Fibroblast of lung (primary cell): Measurements from ENCODE around the gene MXD1. TPM values are rescaled to one million over a fixed set of nuclear protein-coding genes. Genes with fewer than 3 reads are reported as not detected.

Experiments used
- DNase-seq, 2 donors: peaks; one replicate each; pipeline versions ENCODE4 v3.0.0 to v3.0.0-alpha.2; 2010; ENCODE audit warnings: low read depth in 2 of 2
- H2AFZ ChIP-seq: 2 replicates; pipeline ENCODE4 v1.5.1; 2012; ENCODE audit warnings: low read length, control low read depth, inconsistent platforms
- H3K27ac ChIP-seq: 2 replicates; pipeline ENCODE4 v1.5.1; 2011; ENCODE audit warnings: low read length, control low read depth; ENCODE audit not compliant: insufficient read depth
- H3K27me3 ChIP-seq: 2 replicates; pipeline ENCODE4 v1.5.1; 2011; ENCODE audit warnings: mild to moderate bottlenecking, low read length; ENCODE audit not compliant: control insufficient read depth, insufficient read depth
- H3K36me3 ChIP-seq: 2 replicates; pipeline ENCODE4 v1.5.1; 2011; ENCODE audit warnings: low read length; ENCODE audit not compliant: control insufficient read depth, insufficient read depth
- H3K4me1 ChIP-seq: 2 replicates; pipeline ENCODE4 v1.5.1; 2011; ENCODE audit warnings: low read length; ENCODE audit not compliant: control insufficient read depth, insufficient read depth; ENCODE audit errors: extremely low read depth
- H3K4me2 ChIP-seq: 2 replicates; pipeline ENCODE4 v1.5.1; 2011; ENCODE audit warnings: low read length, control low read depth; ENCODE audit not compliant: insufficient read depth; ENCODE audit errors: extremely low read depth
- H3K4me3 ChIP-seq, 4 experiments: fragments of 200-600 bp in 1 of 4; sonication (generic) in 1 of 4; replicated peaks in 1 of 4; 2 replicates each; pipeline ENCODE4 v1.5.1; 2011 to 2016; ENCODE audit warnings: low read length in 4 of 4, low read depth in 3 of 4, mild to moderate bottlenecking in 3 of 4, control low read depth in 2 of 4, inconsistent platforms in 1 of 4, mixed read lengths in 1 of 4; ENCODE audit not compliant: insufficient read depth in 1 of 4; ENCODE audit errors: control extremely low read depth in 1 of 4
- H3K79me2 ChIP-seq: 2 replicates; pipeline ENCODE4 v1.5.1; 2012; ENCODE audit warnings: mild to moderate bottlenecking, low read length, inconsistent platforms; ENCODE audit not compliant: control insufficient read depth, insufficient read depth
- H3K9ac ChIP-seq: 2 replicates; pipeline ENCODE4 v1.5.1; 2011; ENCODE audit warnings: mild to moderate bottlenecking, low read length, control low read depth; ENCODE audit not compliant: insufficient read depth
- H3K9me3 ChIP-seq: 2 replicates; pipeline ENCODE4 v1.5.1; 2012; ENCODE audit warnings: low read depth, low read length; ENCODE audit not compliant: control insufficient read depth, insufficient read depth
- H4K20me1 ChIP-seq: 2 replicates; pipeline ENCODE4 v1.5.1; 2011; ENCODE audit warnings: low read length; ENCODE audit not compliant: control insufficient read depth, insufficient read depth; ENCODE audit errors: extremely low read depth
- EZH2 ChIP-seq: IDR thresholded peaks from 2 replicates; pipeline ENCODE4 v1.5.1; 2012; ENCODE audit warnings: low read length, control low read depth, mild to moderate bottlenecking; ENCODE audit errors: missing control alignments
- polyA plus RNA-seq, 2 donors: library from polyadenylated mRNA; depleted of rRNA in 1 of 2; stranded (reverse) in 1 of 2; unstranded in 1 of 2; fragments of >200 nt; gene quantifications; 2 replicates each; pipeline ENCODE4 v1.2.1, GENCODE V29; 2011 to 2012; ENCODE audit warnings: missing spikeins in 1 of 2
- total RNA-seq: library from RNA; depleted of rRNA; stranded (reverse); fragments of >200 nt; gene quantifications from 2 replicates; pipeline ENCODE4 v1.2.1, GENCODE V29; 2014
- TF ChIP-seq, protein P1 (sequence below), 2 donors: IDR thresholded peaks in 1 of 2; conservative IDR thresholded peaks in 1 of 2; 1 replicate in 1 of 2; 2 replicates in 1 of 2; pipeline ENCODE4 v1.5.1; 2011 to 2012; ENCODE audit warnings: low read length in 2 of 2, control low read depth in 1 of 2, inconsistent platforms in 1 of 2, low read depth in 1 of 2, mild to moderate bottlenecking in 1 of 2

Gene MXD1
- total and polyA plus RNA-seq, 2 donors (not counting 1 experiment from before 2014, with no cell fraction given) = 5.4 to 8.4 TPM

DNA sequence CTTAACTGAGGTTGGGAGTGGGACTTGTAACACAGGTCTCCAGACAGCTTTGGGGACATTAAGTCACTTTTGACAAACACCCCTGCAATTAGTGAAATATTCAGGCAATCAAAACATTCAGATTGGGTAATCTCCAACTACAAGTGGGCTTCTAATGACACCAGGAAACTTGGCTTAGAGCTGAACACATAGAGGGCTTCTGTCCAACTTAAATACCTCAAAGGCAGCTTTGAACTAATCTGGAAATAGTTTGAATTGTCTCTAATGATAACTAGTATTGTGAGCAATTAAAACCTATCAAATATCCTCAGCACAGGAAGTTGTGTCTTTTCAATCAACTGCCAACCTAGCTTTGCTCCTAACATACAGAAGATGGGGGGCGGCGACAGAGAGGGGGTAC, 51.6 kb downstream of the MXD1 start:
- no peak for TF ChIP-seq EZH2
- TF ChIP-seq, protein P1, sequence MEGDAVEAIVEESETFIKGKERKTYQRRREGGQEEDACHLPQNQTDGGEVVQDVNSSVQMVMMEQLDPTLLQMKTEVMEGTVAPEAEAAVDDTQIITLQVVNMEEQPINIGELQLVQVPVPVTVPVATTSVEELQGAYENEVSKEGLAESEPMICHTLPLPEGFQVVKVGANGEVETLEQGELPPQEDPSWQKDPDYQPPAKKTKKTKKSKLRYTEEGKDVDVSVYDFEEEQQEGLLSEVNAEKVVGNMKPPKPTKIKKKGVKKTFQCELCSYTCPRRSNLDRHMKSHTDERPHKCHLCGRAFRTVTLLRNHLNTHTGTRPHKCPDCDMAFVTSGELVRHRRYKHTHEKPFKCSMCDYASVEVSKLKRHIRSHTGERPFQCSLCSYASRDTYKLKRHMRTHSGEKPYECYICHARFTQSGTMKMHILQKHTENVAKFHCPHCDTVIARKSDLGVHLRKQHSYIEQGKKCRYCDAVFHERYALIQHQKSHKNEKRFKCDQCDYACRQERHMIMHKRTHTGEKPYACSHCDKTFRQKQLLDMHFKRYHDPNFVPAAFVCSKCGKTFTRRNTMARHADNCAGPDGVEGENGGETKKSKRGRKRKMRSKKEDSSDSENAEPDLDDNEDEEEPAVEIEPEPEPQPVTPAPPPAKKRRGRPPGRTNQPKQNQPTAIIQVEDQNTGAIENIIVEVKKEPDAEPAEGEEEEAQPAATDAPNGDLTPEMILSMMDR (conservative IDR thresholded peaks at IDR 0.05 in 1 of 2, IDR thresholded peaks at IDR 0.05 in 1 of 2; ENCODE audit: low read depth in 1 of 2, low read length in 2 of 2) = no peak
- H3K36me3 ChIP-seq = no peaks in the 10 kb centered on the region
- H3K27me3 ChIP-seq = peaks cover 8% of the 10 kb centered on the region
- H4K20me1 ChIP-seq = no peaks in the 10 kb centered on the region
- DNase-seq = peak in 1 of 2 donors; percentile 47
- H3K4me3 ChIP-seq = no peak overlapping the region
- no peak overlapping the region for H3K27ac ChIP-seq
- no peak overlapping the region for H3K9ac ChIP-seq
- H2AFZ ChIP-seq = no peak overlapping the region
- H3K4me1 ChIP-seq = no peaks in the 10 kb centered on the region
- no peak overlapping the region for H3K4me2 ChIP-seq
- no peaks in the 10 kb centered on the region for H3K79me2 ChIP-seq
- H3K9me3 ChIP-seq = no peaks in the 10 kb centered on the region

DNA sequence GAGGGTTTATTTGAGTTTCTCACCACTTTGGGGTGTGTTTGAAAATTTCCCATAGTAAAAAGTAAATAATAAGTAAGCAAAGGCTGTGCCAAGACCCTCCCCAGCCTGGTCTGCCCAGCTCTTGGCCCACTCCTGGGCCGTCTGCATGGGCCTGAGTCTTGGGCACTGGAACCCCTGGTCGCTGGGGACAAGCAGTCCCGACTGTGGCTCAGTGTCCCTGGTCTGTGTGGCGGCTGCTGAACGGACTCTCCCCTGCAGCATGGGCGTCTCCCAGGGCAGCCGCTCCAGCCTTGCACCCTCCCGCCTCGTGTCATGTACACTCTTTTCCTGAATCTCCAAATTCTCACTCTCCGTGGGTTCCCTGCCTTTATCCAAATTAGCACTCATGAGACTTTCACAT, 53.7 kb downstream of the MXD1 start:
- no peak overlapping the region for H3K9ac ChIP-seq
- H3K9me3 ChIP-seq = no peaks in the 10 kb centered on the region
- DNase-seq = no peak
- no peak overlapping the region for H3K4me3 ChIP-seq
- no peaks in the 10 kb centered on the region for H3K36me3 ChIP-seq
- H3K4me1 ChIP-seq = no peaks in the 10 kb centered on the region
- H3K4me2 ChIP-seq = no peak overlapping the region
- H3K27me3 ChIP-seq = peaks cover 8% of the 10 kb centered on the region
- H4K20me1 ChIP-seq = no peaks in the 10 kb centered on the region
- TF ChIP-seq EZH2 = no peak
- TF ChIP-seq, protein P1 (conservative IDR thresholded peaks at IDR 0.05 in 1 of 2, IDR thresholded peaks at IDR 0.05 in 1 of 2; ENCODE audit: low read depth in 1 of 2, low read length in 2 of 2) = no peak
- no peaks in the 10 kb centered on the region for H3K79me2 ChIP-seq
- H3K27ac ChIP-seq = no peak overlapping the region
- no peak overlapping the region for H2AFZ ChIP-seq

DNA sequence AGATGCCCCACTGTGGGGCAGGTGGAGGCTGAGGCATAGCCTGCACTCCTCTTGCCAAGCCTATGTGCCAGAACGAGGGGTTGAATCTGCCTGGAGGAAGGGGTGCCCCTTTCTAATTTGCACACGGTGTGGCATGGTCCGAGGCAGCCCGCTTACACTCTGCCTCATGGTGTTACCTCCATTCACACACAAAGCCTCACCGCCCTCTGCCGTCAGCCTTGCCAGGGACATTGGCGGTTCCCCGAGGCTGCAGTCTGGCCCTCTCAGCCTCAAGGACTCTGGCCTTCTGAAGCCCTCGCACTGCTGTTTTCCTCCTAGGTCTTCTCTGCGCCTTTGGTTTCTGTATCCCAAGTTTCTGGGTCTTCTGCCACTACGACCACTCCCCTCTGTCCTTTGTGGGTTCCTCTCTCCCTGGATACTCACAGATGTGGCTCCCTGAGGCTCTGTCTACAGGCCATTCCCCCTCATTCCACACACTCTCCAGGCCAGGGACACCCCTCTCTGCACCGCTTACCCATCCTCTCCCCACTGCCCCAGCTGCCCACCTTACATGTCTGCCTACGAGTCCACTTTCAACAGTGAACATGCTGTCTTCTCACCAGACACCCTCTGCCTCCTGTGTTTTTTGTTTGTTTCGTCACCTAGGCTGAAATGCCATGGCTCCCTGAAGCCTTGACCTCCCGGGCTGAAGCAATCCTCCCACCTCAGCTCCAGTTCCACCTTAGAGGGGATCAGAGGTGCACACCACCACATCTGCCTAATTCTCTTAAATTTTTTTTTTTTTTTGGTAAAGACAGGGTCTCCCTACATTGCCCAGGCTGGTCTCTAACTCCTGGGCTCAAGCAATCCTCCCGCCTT, 54.4 kb downstream of the MXD1 start:
- Histone ChIP-seq H3K4me3 (no peak overlapping the region), H4K20me1 (no peaks in the 10 kb centered on the region), H3K4me1 (no peaks in the 10 kb centered on the region), H3K27ac (no peak overlapping the region), H3K79me2 (no peaks in the 10 kb centered on the region), H3K9me3 (no peaks in the 10 kb centered on the region), H3K36me3 (no peaks in the 10 kb centered on the region), H3K9ac (no peak overlapping the region), H3K4me2 (no peak overlapping the region), H2AFZ (no peak overlapping the region), H3K27me3 (peaks cover 4% of the 10 kb centered on the region)
- TF ChIP-seq, protein P1 (conservative IDR thresholded peaks at IDR 0.05 in 1 of 2, IDR thresholded peaks at IDR 0.05 in 1 of 2; ENCODE audit: low read depth in 1 of 2, low read length in 2 of 2) = no peak
- TF ChIP-seq EZH2 = no peak
- no peak for DNase-seq
